Measurements from ENCODE around the gene SERGEF. TPM values are rescaled to one million over a fixed set of nuclear protein-coding genes. Genes with fewer than 3 reads are reported as not detected.

SERGEF gene
- polyA plus RNA-seq, 3 donors: 14.3 to 33.7 (median 33.3) TPM

DNA sequence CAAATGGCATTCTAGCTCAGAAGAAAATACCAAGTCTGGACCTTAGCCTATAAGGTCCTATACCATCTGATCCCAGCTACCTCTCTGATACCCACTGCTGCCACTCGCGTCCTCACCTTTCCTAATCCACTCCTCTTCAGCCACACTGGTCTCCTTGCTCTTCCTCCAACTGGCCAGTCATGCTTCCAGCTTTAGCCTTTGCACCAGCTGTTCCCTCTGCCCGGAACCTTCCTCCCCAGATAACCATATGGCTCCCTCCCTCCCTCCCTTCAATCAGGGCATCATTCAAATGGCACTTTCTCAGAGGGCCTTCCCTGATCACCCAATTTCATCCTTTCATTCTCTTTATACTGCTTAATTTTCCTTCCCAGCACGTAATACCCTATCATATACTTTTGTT, 210.4 kb downstream of the SERGEF start:
- Histone ChIP-seq H3K9ac (ENCODE audit: insufficient read depth, low read length, poor library complexity, severe bottlenecking) (no peak overlapping the region), H3K36me3 (replicated peaks in 1 of 2; ENCODE audit: control insufficient read depth in 1 of 2, insufficient read depth in 2 of 2, low read length in 2 of 2) (no peaks in the 10 kb centered on the region), H3K79me2 (ENCODE audit: insufficient read depth, low read length) (no peaks in the 10 kb centered on the region), H3K4me2 (replicated peaks; ENCODE audit: extremely low read depth, low read length, poor library complexity, severe bottlenecking) (no peak overlapping the region), H2AFZ (ENCODE audit: insufficient read depth, low read depth, low read length, poor library complexity, severe bottlenecking) (no peak overlapping the region), H3K27me3 (ENCODE audit: control insufficient read depth in 2 of 2, insufficient read depth in 2 of 2, low read length in 2 of 2) (no peaks in the 10 kb centered on the region), H3K27ac (ENCODE audit: low read depth in 1 of 2, low read length in 2 of 2) (no peak overlapping the region), H3K9me3 (replicated peaks in 1 of 2; ENCODE audit: control insufficient read depth in 1 of 2, insufficient read depth in 1 of 2, low read length in 2 of 2) (no peaks in the 10 kb centered on the region), H4K20me1 (ENCODE audit: insufficient read depth, low read length) (no peaks in the 10 kb centered on the region), H3K4me1 (ENCODE audit: control insufficient read depth in 1 of 2, insufficient read depth in 2 of 2, low read length in 2 of 2) (no peaks in the 10 kb centered on the region), H3K4me3 (replicated peaks in 1 of 3; ENCODE audit: low read depth in 2 of 3, low read length in 3 of 3) (no peak overlapping the region)
- intact Hi-C loops (cut with micrococcal nuclease): no loop called here
- Mint-ChIP-seq H3K27me3 (ENCODE audit: low read depth in 3 of 3) (no peaks in the 10 kb centered on the region), H3K36me3 (no peaks in the 10 kb centered on the region), H3K4me1 (no peaks in the 10 kb centered on the region), H3K27ac (no peak overlapping the region), H3K4me3 (no peak overlapping the region), H3K9me3 (peaks cover 0 to 2% (median 0%) of the 10 kb centered on the region in 7 donors)
- WGBS (ENCODE audit: insufficient coverage): 100% methylated on average over 3 of the region's 4 CpGs
- TF ChIP-seq, protein P1, sequence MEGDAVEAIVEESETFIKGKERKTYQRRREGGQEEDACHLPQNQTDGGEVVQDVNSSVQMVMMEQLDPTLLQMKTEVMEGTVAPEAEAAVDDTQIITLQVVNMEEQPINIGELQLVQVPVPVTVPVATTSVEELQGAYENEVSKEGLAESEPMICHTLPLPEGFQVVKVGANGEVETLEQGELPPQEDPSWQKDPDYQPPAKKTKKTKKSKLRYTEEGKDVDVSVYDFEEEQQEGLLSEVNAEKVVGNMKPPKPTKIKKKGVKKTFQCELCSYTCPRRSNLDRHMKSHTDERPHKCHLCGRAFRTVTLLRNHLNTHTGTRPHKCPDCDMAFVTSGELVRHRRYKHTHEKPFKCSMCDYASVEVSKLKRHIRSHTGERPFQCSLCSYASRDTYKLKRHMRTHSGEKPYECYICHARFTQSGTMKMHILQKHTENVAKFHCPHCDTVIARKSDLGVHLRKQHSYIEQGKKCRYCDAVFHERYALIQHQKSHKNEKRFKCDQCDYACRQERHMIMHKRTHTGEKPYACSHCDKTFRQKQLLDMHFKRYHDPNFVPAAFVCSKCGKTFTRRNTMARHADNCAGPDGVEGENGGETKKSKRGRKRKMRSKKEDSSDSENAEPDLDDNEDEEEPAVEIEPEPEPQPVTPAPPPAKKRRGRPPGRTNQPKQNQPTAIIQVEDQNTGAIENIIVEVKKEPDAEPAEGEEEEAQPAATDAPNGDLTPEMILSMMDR (IDR thresholded peaks at IDR 0.05): no peak
- no peak for DNase-seq

DNA sequence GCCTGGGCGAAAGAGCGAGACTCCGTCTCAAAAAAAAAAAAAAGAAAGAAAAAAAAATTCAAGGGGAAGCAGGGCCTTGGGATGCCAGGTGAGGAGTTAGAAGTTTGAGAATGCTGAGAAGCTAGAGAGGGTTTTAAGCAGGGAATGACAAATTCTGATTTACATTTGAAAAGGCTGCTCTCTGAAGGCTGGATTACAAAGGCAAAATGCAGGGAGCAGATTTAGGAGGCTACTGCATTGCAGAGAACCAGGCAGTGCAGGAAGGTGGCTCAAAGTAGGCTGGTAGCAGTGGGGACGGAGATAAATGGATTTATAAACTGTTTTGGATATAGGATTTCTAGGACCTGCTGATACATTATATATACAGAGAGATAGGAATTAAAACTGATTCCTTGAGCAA, 211.7 kb downstream of the SERGEF start:
- Mint-ChIP-seq H3K4me3 (no peak overlapping the region), H3K27ac (no peak overlapping the region), H3K27me3 (ENCODE audit: low read depth in 3 of 3) (no peaks in the 10 kb centered on the region), H3K4me1 (no peaks in the 10 kb centered on the region), H3K9me3 (peaks cover 0 to 2% (median 0%) of the 10 kb centered on the region in 7 donors), H3K36me3 (no peaks in the 10 kb centered on the region)
- H3K9ac ChIP-seq (ENCODE audit: insufficient read depth, low read length, poor library complexity, severe bottlenecking): no peak overlapping the region
- no peaks in the 10 kb centered on the region for H3K79me2 ChIP-seq (ENCODE audit: insufficient read depth, low read length)
- TF ChIP-seq, protein P1 (IDR thresholded peaks at IDR 0.05): no peak
- no peak for DNase-seq
- intact Hi-C loops (cut with micrococcal nuclease): no loop called here
- H3K9me3 ChIP-seq (replicated peaks in 1 of 2; ENCODE audit: control insufficient read depth in 1 of 2, insufficient read depth in 1 of 2, low read length in 2 of 2): no peaks in the 10 kb centered on the region
- H3K4me2 ChIP-seq (replicated peaks; ENCODE audit: extremely low read depth, low read length, poor library complexity, severe bottlenecking): no peak overlapping the region
- no peak overlapping the region for H3K27ac ChIP-seq (ENCODE audit: low read depth in 1 of 2, low read length in 2 of 2)
- H3K27me3 ChIP-seq (ENCODE audit: control insufficient read depth in 2 of 2, insufficient read depth in 2 of 2, low read length in 2 of 2): no peaks in the 10 kb centered on the region
- no peaks in the 10 kb centered on the region for H3K4me1 ChIP-seq (ENCODE audit: control insufficient read depth in 1 of 2, insufficient read depth in 2 of 2, low read length in 2 of 2)
- no peaks in the 10 kb centered on the region for H3K36me3 ChIP-seq (replicated peaks in 1 of 2; ENCODE audit: control insufficient read depth in 1 of 2, insufficient read depth in 2 of 2, low read length in 2 of 2)
- H2AFZ ChIP-seq (ENCODE audit: insufficient read depth, low read depth, low read length, poor library complexity, severe bottlenecking): no peak overlapping the region
- H3K4me3 ChIP-seq (replicated peaks in 1 of 3; ENCODE audit: low read depth in 2 of 3, low read length in 3 of 3): no peak overlapping the region
- H4K20me1 ChIP-seq (ENCODE audit: insufficient read depth, low read length): no peaks in the 10 kb centered on the region
- WGBS (ENCODE audit: insufficient coverage): no CpG with 5 or more reads among the region's 4 CpGs

Measured in CD14-positive monocyte (primary cell).